NCI-H2107 treated with DMSO at 0.1 percent for 48 hours (cell line): ENCODE results near the gene FIZ1.
"Not testable (repeated sequence)": the region's sequence is repeated elsewhere in the genome, so short reads cannot be mapped to it uniquely, and the experiment has no call there.

Source experiments
- DNase-seq: peaks from one replicate; lab custom pipeline; 2025; ENCODE audit not compliant: unreplicated experiment; lab: John Stamatoyannopoulos, UW

FIZ1 gene

GRCh38 chr19:55598034-55598433 is 1.3 kb downstream of the FIZ1 start:
- DNase-seq: no peak

- no peak for DNase-seq
These were observed 1.8 kb downstream of the FIZ1 start for GRCh38 chr19:55597501-55597921.

DNA sequence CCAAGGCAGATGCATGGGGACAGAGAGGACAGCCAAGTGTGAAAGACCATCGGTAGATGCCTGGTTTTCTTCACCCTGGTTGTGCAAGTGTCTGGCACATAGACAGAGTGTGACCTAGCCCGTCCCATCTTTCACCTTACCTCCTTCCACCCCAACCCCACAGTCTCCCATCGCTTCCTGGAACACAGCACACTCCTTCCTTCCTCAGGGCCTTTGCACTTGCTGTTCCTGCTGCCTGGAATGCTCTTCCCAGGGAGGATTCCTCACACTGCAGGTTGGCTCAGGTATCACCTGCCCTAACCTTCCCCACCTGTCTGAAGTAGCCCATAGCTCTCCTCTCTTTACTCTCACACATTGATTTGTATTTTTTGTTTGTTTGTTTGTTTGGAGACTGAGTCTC is 3.0 kb downstream of the FIZ1 start:
- no peak for DNase-seq

DNA sequence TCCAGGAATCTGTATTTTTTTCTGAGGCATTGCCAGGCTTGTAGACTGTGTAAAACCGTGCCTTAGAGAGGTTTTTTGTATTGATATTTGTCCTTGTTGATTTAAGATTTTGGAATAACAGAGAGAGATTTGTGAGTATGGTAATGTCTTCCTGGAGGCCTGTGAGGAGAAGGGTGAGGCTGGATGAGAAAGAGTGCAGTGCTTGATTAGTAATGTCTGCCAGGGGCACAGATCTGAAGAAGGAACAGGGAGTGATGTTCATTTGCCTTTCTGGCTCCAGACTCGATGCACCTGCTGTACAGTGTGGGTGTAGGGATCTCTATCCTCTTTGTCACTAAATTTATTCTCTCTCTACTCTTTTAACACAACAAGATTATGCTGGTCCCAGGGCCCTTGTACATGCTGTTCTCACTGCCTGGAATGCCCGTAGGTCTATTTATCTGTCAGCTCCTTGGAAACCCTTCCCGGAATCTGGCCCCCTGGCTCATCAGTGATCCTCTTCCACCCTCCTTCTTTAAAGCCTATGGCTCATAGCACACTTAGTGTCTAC is 4.2 kb downstream of the FIZ1 start:
- DNase-seq: no peak

DNA sequence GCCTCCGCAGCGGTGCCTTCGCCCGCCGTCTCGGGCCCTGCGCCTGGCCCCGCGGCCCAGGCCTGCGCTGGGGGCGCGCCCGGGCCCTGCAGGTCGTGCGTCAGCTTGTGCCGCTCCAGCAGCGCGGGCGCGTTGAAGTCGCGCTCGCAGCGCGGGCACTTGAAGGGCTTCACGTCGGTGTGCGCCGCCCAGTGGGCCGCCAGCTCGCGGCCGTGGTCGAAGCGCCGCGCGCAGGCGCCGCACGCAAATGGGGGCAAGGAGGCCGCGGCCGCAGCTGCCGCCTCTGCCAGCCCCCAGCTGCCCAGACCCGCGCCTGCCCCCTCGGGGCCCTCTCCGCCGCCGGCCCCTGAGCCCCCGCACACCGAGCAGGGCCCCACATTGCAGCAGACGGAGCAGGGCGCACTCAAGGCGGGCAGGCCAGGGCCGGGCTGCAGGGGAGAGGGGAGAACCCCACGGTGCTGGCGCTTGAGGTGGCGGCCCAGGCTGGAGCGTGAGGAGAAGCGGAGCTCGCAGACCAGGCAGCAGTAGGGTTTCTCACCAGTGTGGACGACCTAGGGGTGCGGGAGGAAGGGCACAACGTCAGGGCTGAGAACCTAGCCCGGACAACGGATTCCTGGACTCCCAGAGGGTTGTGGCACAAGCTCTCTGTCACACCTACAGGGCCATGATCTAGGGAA is 6.1 kb downstream of the FIZ1 start:
- no peak for DNase-seq

DNA sequence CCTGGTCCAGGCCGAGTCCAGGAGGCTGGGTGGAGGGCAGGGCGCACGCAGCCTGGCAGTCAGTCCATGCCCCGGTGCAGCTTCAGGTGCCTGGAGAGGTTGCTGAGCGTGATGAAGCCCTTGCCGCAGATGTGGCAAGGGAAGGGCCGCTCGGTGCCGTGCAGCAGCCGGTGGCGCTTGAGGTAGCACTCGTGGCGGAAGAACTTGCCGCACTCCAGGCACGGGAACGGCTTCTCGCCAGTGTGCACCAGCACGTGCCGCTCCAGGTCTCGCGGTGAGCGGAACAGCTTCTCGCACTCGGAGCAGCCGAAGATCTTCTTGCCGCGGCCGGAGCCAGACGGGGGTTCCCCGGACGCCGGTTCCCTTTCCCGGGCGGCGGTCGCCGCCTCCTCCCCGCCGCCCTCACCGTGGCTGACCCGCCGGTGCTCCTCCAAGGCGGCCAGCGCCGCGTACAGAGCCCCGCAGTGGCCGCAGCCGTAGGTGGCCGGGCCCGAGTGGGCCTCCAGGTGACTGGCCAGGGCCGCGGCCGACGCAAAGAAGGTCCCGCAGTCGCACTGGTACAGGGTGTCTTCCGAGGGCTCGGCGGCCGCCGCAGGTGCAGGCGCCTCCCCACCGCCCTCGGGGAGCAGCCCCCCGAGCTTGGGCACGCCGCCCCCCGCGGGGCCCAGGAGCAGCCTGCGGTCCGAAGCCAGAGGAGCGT is 6.8 kb downstream of the FIZ1 start:
- DNase-seq: no peak

GRCh38 chr19:55591555-55591954 is 7.8 kb downstream of the FIZ1 start:
- DNase-seq: no peak

DNA sequence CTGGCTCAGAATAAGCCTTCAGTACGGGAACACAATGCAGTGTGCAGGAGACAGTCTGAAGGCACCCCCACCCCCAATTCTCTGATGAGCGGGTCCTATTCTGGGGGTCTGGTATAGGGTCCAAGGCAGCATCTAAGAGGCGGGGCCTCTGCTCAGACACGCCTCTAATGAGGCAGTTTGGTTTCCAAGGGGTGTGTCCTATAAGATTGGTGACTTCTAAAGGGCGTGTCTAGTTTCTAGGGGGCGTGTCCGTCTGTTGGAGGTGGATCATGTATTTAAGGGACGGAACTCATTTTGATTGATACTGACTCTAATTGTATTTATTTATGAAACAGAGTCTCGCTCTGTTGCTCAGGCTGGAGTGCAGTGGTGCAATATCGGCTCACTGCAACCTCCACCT is 8.7 kb downstream of the FIZ1 start:
- no peak for DNase-seq

DNA sequence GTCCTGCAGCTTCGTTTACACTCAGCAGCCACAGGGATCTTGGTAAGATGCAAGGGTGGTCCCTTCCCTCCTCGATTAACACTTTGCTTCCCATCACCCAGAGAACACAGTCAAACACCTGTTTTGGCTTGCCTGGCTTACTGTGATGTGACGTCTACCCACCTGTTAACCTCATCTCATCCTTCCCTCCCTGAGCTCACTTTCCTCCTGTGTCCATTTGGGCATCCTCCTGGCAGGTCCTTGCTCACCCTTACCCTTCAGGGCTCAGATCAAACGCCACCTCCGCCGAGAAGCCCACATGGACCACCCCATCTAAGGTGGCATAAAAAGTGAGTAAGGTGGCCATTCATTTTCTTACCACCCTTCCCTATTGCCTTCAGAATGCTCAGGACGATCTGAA is 9.2 kb downstream of the FIZ1 start:
- no peak for DNase-seq

DNA sequence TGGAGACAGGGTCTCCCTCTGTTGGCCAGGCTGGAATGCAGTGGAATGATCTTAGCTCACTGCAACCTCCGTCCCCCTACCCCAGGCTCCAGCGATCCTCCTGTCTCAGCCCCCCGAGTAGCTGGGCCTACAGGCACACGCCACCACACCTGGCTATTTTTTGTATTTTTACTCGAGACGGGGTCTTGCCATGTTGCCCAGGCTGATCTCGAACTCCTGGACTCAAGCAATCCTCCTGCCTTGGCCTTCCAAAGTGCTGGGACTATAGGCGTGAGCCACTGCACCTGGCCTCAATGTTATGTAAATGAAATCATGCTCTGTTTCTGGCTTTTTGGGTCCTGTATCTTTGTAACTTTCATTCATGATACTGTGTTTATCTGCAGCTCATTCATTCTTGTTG is 10.6 kb downstream of the FIZ1 start:
- no peak for DNase-seq

DNA sequence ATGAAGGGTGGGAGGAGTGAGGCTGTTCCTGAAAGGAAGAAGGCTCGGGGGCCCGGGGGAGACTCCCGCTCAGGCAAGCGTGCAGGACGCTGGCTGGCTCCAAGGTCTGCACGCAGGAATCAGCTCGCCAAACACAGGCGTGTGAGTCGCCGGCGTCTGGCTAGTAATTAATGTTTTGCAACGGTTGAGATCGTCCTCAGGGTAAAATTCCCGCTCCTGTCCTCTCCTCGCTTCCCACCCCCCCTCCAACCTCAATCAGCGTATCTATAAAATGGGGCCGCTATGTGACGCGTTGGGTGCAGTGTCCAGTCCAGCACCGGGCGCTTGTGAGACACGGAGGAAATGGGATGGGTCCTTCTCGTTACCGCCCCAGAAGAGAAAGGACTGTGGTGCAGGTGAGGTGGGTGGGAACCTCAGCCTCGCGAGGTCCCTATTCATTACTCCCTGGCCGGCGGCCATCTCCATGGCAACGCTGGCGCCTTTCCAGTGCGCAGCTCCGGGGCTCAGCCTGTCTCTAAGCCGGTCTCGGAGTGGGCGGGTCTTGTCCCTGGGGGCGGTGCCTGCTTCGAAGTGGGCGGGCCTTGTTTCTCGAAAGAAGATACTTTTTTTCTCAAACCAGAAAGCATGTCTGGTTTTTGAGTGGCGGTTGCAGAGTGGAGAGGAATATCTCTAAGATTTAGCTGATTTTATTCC is 12.2 kb downstream of the FIZ1 start:
- DNase-seq: peak; percentile 80

DNA sequence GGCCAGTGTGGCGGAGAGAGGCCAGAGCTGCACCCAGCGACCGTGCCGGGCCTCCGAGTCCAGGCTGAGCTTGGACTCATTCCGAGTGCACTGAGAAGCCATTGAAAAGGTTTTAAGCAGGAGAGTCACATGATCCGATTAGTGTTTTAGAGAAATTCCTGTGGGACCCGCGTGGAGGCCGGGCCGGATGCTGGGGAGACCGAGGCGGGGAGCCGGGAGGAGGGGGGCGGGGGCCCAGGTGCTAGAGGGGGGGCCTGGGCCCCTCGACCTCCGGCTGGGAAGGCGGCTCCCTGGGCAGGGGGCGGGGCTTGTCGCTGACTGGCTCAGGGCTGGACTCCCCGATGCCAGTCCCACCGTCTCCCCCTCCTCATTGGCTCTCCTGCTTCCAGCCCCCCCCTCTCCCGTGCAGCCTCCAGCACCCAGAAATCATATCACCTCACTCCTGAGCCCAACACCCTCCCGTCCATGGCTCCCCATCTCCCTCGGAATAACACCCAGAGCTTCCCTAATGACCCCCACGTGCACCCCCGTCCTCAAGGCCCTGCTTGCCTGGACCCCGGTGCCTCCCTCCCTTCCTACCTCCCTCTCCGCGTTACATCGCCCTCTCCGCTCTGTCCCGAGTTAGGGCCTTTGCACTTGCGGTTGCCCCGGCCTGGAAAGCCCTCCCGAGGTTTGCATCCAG is 13.5 kb downstream of the FIZ1 start:
- peak; percentile 86 for DNase-seq

GRCh38 chr19:55584871-55585270 is 14.4 kb downstream of the FIZ1 start:
- DNase-seq: no peak

DNA sequence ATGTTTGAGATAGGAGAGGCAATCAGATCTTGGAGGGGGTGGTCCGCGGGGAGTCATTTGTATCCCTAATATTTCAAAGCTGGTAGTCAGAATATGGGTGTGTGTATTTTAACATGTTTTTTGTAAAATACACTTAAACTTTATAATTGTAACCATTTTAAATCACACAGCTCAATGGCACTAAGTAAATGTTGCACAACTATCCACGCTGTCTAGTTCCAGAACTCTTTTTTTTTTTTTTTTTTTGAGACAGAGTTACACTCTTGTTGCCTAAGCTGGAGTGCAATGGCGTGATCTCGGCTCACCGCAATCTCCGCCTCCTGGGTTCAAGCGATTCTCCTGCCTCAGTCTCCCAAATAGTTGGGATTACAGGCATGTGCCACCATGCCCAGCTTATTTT is 15.4 kb downstream of the FIZ1 start:
- DNase-seq: not testable (repeated sequence)

GRCh38 chr19:55582284-55582683 is 17.0 kb downstream of the FIZ1 start:
- DNase-seq: not testable (repeated sequence)

- DNase-seq: no peak
These were observed 17.5 kb downstream of the FIZ1 start for GRCh38 chr19:55581823-55582223.

GRCh38 chr19:55581145-55581822 is 18.0 kb downstream of the FIZ1 start:
- no peak for DNase-seq

- DNase-seq: peak; percentile 42
These were observed 18.6 kb downstream of the FIZ1 start, which contains the start of gene ZNF579 for GRCh38 chr19:55580628-55581144. Gene ZNF579, minus strand, starts transcription at chr19:55580848. Its CDS starts 1,209 bp downstream, at chr19:55579639.

DNA sequence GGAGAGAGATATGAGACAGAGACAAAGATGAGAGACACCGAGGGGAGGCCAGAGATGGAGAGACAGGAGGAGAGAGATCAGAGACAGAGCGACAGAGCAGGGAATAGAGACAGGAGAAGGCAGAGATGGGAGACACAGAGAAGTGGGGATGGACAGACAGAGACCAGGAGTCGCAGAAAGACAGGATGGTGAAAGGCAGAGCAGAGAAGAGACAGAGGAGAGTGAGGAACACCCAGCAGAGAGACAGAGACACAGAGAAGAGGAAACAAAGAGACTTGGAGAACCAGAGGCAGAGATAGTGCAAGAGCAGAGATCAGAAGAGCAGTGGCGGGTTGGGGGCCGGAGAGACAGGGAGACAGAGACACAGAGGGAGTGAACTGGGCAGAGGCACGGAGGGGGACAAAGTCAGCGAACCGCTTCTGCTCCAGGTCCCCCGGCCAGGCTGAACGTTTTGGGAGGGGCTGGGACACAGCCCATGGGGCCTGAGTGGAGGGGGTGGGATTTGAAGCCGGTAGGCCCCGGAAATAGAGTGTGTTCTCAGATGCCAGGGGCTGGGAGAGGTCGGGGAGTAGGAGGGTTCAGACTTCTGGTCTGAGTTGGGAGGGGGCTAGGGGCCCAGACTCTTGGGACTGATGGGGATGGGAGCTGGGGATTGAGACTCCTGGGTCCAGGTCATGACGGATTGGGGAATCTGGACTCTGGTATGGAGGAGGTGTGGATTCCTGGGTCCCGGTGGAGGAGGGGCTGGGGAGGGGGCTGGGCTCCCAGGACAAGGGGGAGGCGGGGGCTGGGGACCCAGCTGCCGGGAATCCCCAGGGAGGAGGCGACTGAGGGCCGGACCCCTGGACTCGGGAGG is 19.3 kb downstream of the FIZ1 start:
- DNase-seq: no peak
